Esophagus squamous epithelium (tissue), 5 donors: Measurements from ENCODE around the gene RAB7B. TPM values are rescaled to one million over a fixed set of nuclear protein-coding genes. Genes with fewer than 3 reads are reported as not detected.

Source experiments
- DNase-seq: peaks from one replicate; lab custom pipeline; 2025; lab: John Stamatoyannopoulos, UW
- H3K27ac ChIP-seq, 4 donors: fragments of 200-600 bp; sonication (generic); one replicate each; pipeline ENCODE4 v1.5.1; 2016 to 2019; ENCODE audit warnings: mild to moderate bottlenecking in 1 of 4
- H3K27me3 ChIP-seq, 4 donors: fragments of 200-600 bp; sonication (generic); 1 replicate in 3 of 4; 2 replicates in 1 of 4; pipeline versions ENCODE4 v1.5.1 to v1.6.0; 2017 to 2021; ENCODE audit warnings: antibody characterized with exemption in 1 of 4
- H3K36me3 ChIP-seq, 3 donors: fragments of 200-600 bp; sonication (generic); one replicate each; pipeline ENCODE4 v1.5.1; 2016 to 2019
- H3K4me1 ChIP-seq, 3 donors: fragments of 200-600 bp; sonication (generic); one replicate each; pipeline ENCODE4 v1.5.1; 2017 to 2019
- H3K4me3 ChIP-seq, 4 donors: fragments of 200-600 bp; sonication (generic); 1 replicate in 3 of 4; 2 replicates in 1 of 4; pipeline ENCODE4 v1.5.1; 2016 to 2019; ENCODE audit warnings: mild to moderate bottlenecking in 2 of 4, moderate library complexity in 1 of 4
- H3K9me3 ChIP-seq, 3 donors: fragments of 200-600 bp; sonication (generic); one replicate each; pipeline ENCODE4 v1.5.1; 2016 to 2019
- CTCF ChIP-seq, 6 experiments: fragments of 450-650 bp in 4 of 6; fragments of 200-600 bp in 2 of 6; sonication (generic) in 2 of 6; IDR thresholded peaks; one replicate each; pipeline ENCODE4 v1.5.1; 2016 to 2019; ENCODE audit warnings: antibody characterized with exemption in 6 of 6, mild to moderate bottlenecking in 4 of 6, moderate library complexity in 4 of 6
- POLR2A ChIP-seq, 4 donors: fragments of 450-650 bp; IDR thresholded peaks; one replicate each; pipeline ENCODE4 v1.6.1; 2017; ENCODE audit warnings: antibody characterized with exemption in 4 of 4, mild to moderate bottlenecking in 4 of 4, moderate library complexity in 3 of 4
- WGBS, 2 donors: methylation state at CpG; one replicate each; pipeline ENCODE4 v1.1.5; 2018; 5-methylcytosine and 5-hydroxymethylcytosine counted together
- intact Hi-C: fragments of 100-400 bp; cut with DNase I; formaldehyde crosslinking; loops from one replicate; pipeline ENCODE4 v1.15.0; 2022
- total RNA-seq, 4 donors: library from RNA; depleted of rRNA; stranded (reverse); fragments of >200 nt; gene quantifications; one replicate each; pipeline ENCODE4 v1.1.0, GENCODE V29; 2016
- donor health status: DM: yes; HTN: yes; CAD: no.

Gene RAB7B
- total RNA-seq, 4 donors from 2014 or later, result 15.8 to 24.2 (median 21.4) TPM

- 0% methylated on average over 2 to 4 of the region's 4 CpGs for WGBS, 2 donors
- DNase-seq, result peak; percentile 16
- Histone ChIP-seq H3K27ac (no peak overlapping the region), H3K36me3 (no peaks in the 10 kb centered on the region), H3K9me3 (no peaks in the 10 kb centered on the region), H3K27me3 (no peaks in the 10 kb centered on the region), H3K4me1 (peaks cover 0 to 52% (median 9%) of the 10 kb centered on the region in 3 donors), H3K4me3 (no peak overlapping the region)
- intact Hi-C loops, result no loop called here
- TF ChIP-seq CTCF (IDR thresholded peaks at IDR 0.05), result peak; percentile 64 to 85 (median 76)
- TF ChIP-seq POLR2A (IDR thresholded peaks at IDR 0.05), result no peak
Measured at GRCh38 chr1:206030714-206031113, 27.5 kb upstream of the RAB7B start.

- TF ChIP-seq CTCF (IDR thresholded peaks at IDR 0.05) (no peak), POLR2A (IDR thresholded peaks at IDR 0.05) (no peak)
- WGBS, 2 donors, result 67 to 74% methylated on average over 4 of the region's 4 CpGs
Measured at GRCh38 chr1:206030191-206030590, 27.0 kb upstream of the RAB7B start.

GRCh38 chr1:206029484-206029883 lies 26.3 kb upstream of the RAB7B start:
- intact Hi-C loops, result loop anchor here (10.0 kb wide), 1 partner anchor 75 kb away; no protein-coding TSS in a partner anchor
- no peaks in the 10 kb centered on the region for H3K9me3 ChIP-seq
- no peak for DNase-seq
- peaks cover 0 to 53% (median 9%) of the 10 kb centered on the region in 3 donors for H3K4me1 ChIP-seq
- WGBS, 2 donors, result 34 to 39% methylated on average over 4 of the region's 4 CpGs
- TF ChIP-seq CTCF (IDR thresholded peaks at IDR 0.05) (no peak), POLR2A (IDR thresholded peaks at IDR 0.05) (no peak)
- no peak overlapping the region for H3K4me3 ChIP-seq
- no peak overlapping the region for H3K27ac ChIP-seq
- H3K36me3 ChIP-seq, result no peaks in the 10 kb centered on the region
- no peaks in the 10 kb centered on the region for H3K27me3 ChIP-seq

More at GRCh38 chr1:206030191-206030590, 27.0 kb upstream of the RAB7B start:
- intact Hi-C loops, result no loop called here
- Histone ChIP-seq H3K4me3 (no peak overlapping the region), H3K4me1 (peaks cover 0 to 53% (median 9%) of the 10 kb centered on the region in 3 donors), H3K27ac (no peak overlapping the region), H3K27me3 (no peaks in the 10 kb centered on the region), H3K9me3 (no peaks in the 10 kb centered on the region), H3K36me3 (no peaks in the 10 kb centered on the region)
- DNase-seq, result no peak

- Histone ChIP-seq H3K27ac (peak overlapping the region in 1 of 4 donors; percentile 29), H3K4me1 (peaks cover 0 to 60% (median 13%) of the 10 kb centered on the region in 3 donors), H3K9me3 (no peaks in the 10 kb centered on the region), H3K4me3 (no peak overlapping the region), H3K36me3 (no peaks in the 10 kb centered on the region), H3K27me3 (no peaks in the 10 kb centered on the region)
- 34 to 35% methylated on average over 3 of the region's 3 CpGs for WGBS, 2 donors
- no peak for TF ChIP-seq POLR2A (IDR thresholded peaks at IDR 0.05)
- intact Hi-C loops, result loop anchor here (10.0 kb wide), 1 partner anchor 79 kb away; no protein-coding TSS in a partner anchor
- DNase-seq, result no peak
Measured at GRCh38 chr1:206025283-206025820, 22.2 kb upstream of the RAB7B start.

GRCh38 chr1:206023695-206024094 lies 20.5 kb upstream of the RAB7B start, which contains the start of gene CTSE:
TSS of gene CTSE (minus strand) at chr1:206023895. CDS start at chr1:206023791, 104 bp downstream.
- TF ChIP-seq CTCF (IDR thresholded peaks at IDR 0.05), result no peak
- no peak for TF ChIP-seq POLR2A (IDR thresholded peaks at IDR 0.05)

More at GRCh38 chr1:206023695-206024094, 20.5 kb upstream of the RAB7B start, which contains the start of gene CTSE:
- Histone ChIP-seq H3K27me3 (no peaks in the 10 kb centered on the region), H3K36me3 (no peaks in the 10 kb centered on the region), H3K27ac (no peak within 1 kb of the TSS), H3K9me3 (no peaks in the 10 kb centered on the region), H3K4me3 (no peak within 1 kb of the TSS), H3K4me1 (peaks cover 0 to 46% (median 8%) of the 10 kb centered on the region in 3 donors)
- intact Hi-C loops, result loop anchor here (10.0 kb wide), 1 partner anchor 81 kb away; no protein-coding TSS in a partner anchor
- no peak for DNase-seq
- 58 to 77% methylated on average over 4 to 9 of the region's 11 CpGs for WGBS, 2 donors
